ENCODE results near the gene SFMBT1.
"Not testable (repeated sequence)": the region's sequence is repeated elsewhere in the genome, so short reads cannot be mapped to it uniquely, and the experiment has no call there.

Gene SFMBT1

DNA sequence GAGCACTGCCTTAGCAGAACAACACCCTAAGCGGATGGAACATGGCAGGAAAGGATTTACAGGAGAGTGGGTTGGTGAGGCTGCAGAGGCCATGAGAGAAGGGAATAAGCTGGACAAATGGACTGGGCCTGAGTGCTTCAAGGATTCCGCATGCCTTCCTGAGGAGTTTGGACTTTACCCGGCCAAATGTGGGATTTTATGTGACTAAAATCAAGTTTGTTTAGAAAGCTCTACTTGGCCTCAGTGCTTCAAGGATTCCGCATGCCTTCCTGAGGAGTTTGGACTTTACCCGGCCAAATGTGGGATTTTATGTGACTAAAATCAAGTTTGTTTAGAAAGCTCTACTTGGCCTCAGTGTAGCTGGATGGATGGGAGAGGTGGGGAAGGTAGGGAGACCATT lies 10.9 kb downstream of the SFMBT1 start:
- not testable (repeated sequence) for FAIRE-seq

DNA sequence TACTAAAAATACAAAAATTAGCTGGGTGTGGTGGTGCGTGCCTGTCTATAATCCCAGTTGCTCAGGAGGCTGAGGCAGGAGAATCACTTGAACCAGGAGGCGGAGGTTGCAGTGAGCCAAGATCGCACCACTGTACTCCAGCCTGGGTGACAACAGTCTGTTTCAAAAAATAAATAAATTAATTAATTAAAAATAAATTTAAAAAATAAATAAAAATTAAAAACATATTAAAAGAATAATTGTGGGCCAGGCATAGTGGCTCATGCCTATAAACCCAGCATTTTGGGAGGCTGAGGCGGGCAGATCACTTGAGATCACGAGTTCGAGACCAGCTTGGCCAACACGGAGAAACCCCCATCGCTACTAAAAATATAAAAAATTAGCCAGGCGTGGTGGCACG lies 11.5 kb downstream of the SFMBT1 start:
- FAIRE-seq = not testable (repeated sequence)

DNA sequence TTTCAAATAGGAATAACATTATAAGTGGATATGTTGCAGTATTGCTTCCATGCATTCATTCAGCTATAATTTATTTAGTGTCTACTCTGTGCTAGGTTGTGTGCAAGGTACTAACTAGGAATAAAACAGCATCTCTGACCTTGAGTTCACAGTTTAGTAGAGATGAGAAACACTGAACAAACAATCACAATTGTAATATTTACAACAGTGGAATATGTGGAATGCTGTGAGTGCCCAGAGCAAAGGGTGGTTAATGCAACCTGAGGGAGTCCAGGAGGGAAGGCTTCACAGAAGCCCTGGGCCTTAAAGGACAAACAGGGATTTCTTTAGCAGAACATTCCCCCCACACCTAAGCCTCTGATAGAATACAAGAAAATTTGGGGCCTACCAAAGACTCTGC lies 13.3 kb downstream of the SFMBT1 start:
- no peak for FAIRE-seq

DNA sequence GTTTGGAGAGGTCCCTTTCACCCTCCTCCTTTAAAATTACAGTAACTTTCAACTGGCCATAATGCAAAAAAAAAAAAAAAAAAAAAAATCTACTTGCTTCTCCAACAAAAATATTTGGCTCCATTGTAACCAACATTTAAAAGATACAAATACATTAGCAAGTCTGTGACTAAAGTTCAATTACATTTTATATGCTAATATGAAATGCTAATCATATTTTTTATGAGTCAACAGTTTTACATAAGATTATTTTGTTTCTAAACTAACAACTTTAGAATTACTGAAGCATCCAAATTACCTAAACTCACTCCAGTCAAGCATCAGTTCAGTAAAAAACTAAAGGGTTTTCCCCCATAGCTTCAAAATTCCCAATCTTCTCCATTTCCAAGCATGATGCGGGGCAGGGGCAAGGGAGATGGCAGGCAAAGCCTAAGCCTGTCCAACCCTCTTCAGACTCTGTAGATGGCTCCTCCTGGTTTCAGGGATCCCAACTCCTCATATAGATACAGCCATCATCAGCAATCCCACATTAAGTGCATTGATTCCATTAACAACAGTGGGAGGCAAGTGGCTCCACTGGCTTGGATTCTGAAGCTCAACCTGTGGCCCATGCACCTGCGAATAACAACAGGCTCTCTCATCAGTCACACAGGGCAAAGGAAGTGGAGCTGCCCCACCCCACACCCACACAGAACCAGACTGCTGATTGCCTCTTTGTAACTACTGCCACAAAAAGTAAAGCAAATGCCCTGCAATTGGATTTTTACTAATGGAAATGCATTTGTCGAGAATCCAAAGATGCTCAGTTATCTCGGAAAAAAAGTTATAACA lies 15.0 kb downstream of the SFMBT1 start:
- FAIRE-seq = no peak

DNA sequence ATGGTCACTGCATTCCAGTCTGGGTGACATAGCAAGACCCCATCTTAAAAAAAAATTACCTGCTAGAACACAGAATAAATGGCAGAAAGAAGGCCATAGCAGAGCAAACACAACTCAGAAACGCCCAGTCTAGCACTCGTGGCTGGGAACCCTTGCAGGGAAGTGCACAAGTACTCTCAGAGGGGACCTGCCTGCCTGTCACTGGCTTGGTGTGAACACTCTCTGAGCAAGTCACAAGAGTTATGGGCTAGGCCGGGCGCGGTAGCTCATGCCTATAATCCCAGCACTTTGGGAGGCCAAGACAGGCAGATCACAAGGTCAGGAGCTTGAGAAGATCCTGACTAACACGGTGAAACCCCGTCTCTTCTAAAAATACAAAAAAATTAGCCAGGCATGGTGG lies 17.2 kb downstream of the SFMBT1 start:
- FAIRE-seq = no peak

DNA sequence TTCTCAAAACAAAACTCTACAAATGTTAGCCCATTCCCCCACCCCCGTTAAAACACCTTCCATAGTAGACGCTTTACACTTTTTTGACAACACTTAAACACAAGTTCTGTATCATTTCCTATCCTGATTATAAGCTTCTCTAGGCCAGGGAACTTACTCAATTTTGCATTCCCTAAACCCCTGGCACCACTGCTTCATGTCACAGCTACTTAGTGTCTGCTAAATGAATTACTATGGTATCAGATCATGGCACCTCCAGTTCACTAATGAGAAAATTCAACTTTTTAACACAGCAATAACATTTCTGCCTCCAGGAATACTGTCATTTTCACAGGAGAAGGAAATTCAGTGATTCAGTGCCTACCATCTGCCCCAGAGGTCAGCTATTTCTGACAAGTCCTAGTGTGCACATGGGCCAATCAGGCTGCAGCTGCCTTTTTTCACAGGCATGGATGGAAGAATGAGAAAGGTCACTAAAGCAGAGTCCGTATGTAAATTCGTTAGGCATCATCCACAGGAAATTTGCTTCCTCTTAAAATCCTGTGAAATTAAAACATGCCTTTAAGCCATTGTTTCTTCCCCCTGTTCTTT lies 18.5 kb downstream of the SFMBT1 start:
- no peak for FAIRE-seq

DNA sequence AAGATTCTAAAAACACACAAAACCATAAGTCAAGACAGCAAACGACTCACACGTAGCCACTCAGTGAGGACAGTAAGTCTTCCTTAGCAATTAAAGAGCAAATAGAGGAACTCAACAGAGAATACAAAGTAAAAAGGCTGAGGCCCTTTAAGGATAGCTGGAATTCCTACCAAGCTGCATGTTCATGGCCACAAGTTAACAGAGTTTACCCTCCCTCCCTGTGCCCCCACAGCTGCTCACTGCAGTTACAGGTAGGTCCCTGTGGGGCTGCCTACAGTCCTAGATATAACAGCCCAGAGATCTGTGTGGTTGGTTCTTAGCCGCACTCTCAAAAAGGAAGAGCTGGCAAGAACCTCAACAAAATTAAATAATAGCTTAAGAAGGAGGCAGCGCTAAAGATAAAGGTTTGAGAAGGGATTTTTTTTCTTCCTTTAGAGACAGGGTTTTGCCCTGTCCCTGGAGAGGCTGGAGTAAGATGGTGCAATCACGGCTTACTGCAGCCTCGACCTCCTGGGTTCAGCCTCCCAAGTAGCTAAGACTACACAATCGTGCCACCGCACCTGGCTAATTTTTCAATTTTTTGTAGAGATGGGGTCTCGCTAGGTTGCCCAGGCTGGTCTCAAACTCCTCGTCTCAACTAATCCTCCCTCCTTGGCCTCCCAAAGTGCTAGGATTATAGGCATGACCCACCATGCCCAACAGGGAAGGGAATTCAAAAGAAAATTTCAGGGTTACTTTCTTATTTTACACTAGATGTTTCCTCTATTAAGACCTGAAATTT lies 19.3 kb downstream of the SFMBT1 start:
- FAIRE-seq = no peak

DNA sequence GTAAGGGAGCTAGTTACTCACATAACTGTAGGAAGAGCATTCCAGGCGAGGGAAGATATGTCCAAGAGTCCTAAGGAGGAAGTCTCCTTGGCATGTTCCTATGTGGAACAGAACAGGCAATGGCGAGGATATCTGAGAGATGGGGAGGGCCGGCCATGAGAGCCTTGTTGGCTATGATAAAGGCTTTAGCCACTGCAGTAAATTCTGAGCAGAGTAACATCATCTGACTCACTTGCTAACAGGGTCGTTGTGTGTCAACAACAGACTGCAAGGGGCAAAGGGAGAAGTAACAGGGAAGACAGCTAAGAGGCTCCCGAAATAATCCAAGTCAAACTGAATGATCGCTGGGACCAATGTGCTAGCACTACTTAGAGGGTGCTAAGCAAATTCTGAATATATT lies 21.6 kb downstream of the SFMBT1 start:
- FAIRE-seq = no peak

DNA sequence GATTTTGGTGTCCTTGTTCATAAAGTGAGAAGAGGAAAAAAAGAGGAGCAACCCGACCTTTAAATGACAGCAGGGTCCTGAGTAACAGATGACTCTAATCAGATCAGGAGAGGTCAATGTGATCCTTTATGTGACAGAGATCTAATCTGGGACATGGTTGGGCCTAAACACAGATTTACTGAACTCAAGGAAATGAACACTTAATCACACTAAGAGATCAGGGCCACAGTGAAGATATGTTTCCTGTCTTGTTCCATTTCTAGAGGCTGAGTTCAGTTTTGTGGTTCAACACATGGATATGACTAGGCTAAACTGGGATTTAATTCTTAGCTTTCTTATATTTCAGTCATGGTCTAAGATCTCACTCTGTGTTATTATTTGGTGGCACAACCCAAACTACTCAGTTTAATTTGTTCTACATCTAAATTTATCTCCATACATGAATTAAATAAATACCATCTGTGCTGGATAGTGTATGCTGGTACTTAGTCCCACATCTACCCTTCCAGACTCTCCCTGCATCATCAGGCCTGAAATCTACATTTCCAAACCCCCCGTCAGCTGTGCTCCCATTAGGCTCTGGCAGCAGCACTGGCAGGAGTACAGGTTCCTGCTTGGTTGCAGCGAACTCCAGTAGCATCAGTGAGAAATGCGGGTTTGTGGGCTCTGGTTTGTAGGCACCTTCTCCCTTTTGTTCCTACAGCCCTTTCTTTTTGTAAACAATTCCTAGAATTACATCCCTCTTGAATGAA lies 22.6 kb downstream of the SFMBT1 start:
- no peak for FAIRE-seq

DNA sequence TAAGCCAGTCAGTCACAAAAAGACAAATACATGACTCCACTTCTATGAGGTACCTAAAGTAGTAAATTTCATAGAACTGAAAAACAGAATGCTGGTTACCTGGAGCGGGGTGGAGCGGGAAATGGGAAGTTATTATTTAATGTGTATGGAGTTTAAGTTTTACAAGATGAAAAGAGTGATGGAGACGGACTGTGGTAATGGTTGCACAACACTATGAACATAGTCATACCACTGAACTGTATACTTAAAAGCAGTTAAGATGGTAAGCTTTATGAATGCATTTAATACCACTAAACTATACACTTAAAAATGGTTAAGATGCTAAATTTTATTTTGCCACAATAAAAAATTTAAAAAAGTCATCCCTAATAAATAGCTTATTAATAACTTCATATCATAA lies 23.2 kb downstream of the SFMBT1 start:
- no peak for FAIRE-seq

DNA sequence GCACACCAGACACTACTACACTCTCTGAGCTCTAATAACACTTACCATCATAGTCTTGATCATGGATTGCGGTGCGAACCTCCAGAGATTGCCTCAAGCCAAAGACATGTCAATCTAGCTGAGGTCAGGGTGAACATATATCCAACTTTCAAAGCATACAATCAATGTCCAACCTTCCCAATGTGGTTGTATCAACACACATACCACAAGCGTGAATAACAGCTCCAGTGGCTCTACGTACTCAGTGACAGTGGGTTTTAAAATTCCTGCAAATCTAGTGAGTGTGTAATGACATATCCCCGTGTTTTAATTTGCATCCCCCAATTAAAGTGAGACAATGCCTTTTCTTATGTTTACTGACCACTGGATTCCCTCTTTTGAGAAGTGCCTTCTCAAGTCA lies 29.6 kb downstream of the SFMBT1 start:
- no peak for FAIRE-seq

DNA sequence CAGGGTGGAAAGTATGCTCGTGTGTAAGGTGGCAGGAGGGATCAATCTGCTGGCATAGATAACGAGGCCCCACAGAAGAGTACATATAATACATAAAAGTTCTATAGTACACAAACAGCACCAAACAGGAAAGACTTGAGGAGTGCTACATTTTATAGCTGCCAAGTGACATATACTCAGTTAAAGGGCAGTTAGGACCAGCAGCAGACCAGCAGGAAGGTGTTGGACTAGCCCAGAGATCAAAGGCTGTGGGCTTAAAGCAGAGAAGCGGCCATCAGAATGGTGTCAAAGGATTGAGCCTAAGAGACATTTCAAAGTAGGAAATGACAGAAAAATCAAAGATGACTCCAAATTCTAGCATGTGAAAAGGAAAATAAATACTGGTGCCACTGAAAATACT lies 34.5 kb downstream of the SFMBT1 start:
- no peak for FAIRE-seq

DNA sequence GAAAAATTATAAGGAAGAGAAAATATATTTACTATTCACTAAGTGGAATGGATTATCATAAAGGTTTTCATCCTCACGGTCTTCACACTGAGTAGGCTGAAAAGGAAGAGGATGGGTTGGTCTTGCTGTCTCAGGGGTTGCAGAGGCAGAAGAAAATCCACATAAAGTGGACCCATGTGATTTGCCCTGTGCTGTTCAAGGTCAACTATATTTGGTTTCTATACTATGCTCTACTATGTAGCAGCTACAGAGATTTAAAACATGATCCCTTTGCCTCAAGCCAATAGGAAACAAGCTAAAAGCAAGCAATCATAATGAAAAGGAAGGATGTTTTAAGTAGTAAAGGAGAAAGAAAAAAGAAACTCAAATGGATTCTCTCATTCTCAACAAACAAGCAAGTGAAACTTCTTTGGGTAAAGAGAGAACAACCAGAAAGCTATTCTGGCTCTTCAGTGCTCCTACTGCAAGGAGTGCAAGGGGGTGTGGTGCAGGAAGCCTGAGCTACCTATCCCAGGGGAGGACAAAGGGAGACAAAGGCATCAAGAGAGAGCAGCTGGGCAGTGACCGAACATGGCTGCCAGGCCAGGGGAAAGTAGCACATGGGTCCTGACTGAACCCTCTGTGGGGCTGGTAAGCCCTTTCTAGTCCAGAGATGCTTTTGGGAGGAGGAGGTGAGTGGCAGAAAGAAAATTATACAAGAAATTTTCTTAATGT lies 35.9 kb downstream of the SFMBT1 start:
- FAIRE-seq = no peak

DNA sequence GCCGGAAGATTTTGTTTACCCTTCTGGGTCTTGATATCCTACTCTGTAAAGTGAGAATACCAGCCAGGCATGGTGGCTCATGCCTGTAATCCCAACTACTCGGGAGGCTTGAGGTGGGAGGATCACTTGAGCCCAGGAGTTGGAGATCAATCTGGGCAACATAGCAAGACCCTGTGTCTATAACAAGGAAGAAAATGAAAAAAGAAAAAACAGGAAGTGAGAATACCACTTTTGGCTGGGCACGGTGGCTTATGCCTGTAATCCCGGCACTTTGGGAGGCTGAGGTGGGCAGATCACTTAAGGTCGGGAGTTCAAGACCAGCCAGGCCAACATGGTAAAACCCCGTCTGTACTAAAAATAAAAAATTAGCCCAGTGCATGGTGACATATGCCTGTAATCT lies 36.9 kb downstream of the SFMBT1 start:
- no peak for FAIRE-seq

DNA sequence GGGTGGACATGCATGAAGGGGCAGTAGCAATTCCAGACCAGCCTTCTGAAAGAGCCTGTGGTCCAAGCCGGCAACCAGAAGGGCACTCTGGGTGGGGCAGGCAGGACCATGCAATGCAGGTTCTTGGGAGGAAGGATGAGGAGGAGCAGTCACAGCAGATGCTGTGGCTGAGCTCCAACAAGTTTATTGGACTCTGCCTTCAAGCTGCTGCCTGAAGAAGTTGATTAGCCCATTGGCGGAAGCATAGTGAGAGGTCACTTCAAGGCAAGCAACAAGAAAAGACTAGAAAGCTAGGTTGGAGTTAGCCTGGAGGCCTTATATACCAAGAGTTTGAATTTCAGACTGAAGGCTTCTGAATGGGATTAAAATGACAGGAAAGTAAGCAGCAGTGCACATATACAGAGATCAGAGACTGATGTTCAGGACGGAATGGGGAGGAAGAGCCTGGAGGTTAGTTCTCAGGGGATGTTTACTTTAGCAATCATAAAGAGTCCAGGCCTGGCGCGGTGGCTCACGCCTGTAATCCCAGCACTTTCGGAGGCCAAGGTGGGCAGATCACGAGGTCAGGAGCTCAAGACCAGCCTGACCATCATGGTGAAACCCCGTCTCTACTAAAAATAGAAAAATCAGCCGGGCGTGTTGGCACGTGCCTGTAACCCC lies 39.9 kb downstream of the SFMBT1 start:
- FAIRE-seq = no peak

DNA sequence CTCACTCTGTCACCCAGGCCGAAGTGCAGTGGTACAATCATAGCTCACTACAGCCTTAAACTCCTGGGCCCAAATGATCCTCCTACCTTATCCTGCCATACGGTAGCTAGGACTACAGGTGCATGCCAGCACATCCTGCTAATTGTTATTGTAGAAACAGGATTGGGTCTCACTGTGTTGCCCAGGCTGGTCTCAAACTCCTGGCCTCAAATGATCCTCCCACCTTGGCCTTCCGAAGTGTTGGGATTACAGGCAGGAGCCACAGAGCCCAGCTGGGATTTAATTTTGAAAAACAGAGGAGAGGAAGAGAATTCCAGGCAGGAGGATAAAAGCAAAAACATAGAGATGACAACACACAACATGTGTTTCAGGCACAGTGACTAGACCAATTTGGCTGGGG lies 40.5 kb downstream of the SFMBT1 start:
- FAIRE-seq = no peak

DNA sequence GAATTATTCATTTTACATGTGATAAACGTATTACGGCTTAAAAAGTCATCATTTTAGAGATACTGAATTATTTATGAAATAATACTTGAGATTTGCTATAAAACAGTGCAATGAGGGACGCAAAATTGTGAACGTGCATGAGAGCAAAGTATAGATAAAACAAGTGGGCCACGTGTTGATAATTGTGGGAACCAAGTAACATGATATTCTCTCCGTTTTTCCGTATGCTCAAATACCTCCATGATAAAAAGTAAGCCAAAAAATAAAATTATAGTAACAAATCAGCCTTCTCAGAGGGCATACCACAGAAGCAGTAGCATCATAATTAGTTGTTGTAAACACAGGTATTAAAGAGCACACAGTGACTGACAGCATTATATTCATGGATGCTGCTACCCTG lies 42.6 kb downstream of the SFMBT1 start:
- no peak for FAIRE-seq

DNA sequence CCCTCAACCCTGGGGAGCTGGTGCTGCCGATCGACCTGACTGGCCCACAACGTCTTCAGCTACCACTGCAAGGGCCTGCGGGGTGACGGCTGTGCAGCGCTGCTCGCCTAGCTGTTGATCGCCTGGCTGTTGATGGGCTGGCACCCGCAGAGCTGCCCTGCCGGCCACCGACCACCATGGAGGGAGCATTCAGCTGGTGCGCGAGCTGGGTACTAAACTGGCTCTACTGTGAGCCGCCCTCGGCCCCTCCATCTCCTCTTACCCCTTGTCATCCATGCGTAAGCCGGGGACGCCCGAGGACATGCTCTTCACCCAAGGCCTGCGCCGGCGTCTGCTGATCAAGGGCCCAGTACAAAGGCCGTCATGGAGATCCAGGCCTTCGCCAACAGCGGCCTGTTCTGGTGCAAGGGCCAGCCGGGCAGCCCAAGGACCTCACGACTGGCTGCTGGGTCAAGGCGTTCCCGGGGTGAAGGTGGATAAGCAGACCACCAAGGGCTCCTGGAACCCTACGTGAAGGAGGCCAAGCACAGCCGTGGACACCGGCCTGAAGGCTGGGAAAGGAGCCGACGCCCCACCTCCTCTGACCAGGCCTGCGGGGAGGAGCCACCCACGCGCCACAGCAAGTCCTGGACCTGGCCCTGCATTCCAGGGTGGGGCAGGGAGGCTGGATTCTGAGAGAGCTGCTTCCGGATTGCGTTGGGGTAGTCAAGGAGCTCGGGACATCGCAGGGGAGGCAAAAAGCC lies 46.9 kb downstream of the SFMBT1 start:
- FAIRE-seq = no peak

DNA sequence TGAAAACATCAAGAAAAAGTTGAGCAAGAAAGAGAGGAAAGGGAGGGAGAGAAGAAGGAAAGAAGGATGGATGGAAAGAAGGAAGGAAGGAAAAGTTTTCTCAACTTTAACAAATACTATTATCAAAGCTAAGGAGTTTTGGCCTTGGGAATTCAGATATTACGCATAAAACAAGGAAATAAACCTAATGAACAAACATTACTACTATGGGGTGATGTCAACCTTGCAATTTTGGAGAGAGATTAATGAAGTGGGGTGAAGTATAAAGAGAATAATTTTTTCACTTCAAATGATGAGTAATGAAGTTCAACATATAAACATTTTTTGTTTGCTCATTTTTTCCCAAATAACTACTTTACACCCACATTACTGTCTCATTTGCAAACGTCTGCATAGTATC lies 55.2 kb downstream of the SFMBT1 start:
- no peak for FAIRE-seq

DNA sequence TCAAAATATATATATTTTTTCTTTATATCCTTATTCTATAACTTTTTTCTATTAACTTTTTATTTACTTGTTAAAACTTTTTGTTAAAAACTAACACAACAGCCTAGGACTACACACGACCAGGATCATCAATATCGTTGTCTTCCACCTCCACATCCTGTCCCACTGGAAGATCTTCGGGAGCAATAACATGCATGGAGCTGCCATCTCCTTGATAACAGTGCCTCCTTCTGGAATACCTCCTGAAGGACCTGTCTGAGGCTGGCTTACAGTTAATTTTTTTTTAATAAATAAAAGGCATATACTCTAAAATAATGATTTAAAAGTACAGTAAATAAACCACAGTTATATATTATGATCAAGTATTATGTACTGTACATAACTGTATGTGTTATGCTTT lies 58.9 kb downstream of the SFMBT1 start:
- no peak for FAIRE-seq

DNA sequence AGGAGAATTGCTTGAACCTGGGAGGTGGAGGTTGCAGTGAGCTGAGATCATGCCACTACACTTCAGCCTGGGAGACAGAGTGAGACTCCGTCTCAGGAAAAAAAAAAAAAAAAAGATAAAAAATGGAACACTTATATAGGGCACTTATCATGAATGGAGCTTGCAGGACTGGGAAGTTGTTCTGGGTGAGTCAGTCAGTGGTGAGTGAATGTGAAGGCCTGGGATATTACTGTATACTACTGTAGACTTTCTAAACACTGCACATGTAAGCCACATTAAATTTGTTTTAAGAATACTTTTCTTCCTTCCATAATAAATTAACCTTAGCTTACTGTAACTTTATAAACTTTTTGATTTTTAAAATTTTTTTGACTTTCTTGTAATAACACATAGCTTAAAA lies 59.8 kb downstream of the SFMBT1 start:
- FAIRE-seq = no peak
